Chondrocyte (in vitro differentiated cells): ENCODE results near the gene ACOXL. TPM values are rescaled to one million over a fixed set of nuclear protein-coding genes. Genes with fewer than 3 reads are reported as not detected.

ENCODE experiments used
- DNase-seq: peaks from one replicate; pipeline ENCODE4 v3.0.0; 2021; ENCODE audit warnings: mixed read lengths, low spot score
- H3K27ac Mint-ChIP-seq: one replicate; pipeline ENCODE4 v1.8.0; 2021; ENCODE audit warnings: mild to moderate bottlenecking, moderate library complexity, mixed read lengths; ENCODE audit not compliant: unreplicated experiment
- H3K27me3 Mint-ChIP-seq: 2 replicates; pipeline ENCODE4 v1.8.0; 2021; ENCODE audit warnings: low read depth, mixed read lengths
- H3K36me3 Mint-ChIP-seq: 2 replicates; pipeline ENCODE4 v1.8.0; 2021; ENCODE audit warnings: low read depth, mixed read lengths
- H3K4me1 Mint-ChIP-seq: 2 replicates; pipeline ENCODE4 v1.8.0; 2021; ENCODE audit warnings: low read depth, mild to moderate bottlenecking, mixed read lengths
- H3K4me3 Mint-ChIP-seq: one replicate; pipeline ENCODE4 v1.8.0; 2021; ENCODE audit warnings: mild to moderate bottlenecking, moderate library complexity, mixed read lengths; ENCODE audit not compliant: unreplicated experiment
- H3K9me3 Mint-ChIP-seq: 2 replicates; pipeline ENCODE4 v1.8.0; 2021; ENCODE audit warnings: low read depth, mixed read lengths
- total RNA-seq: library from RNA; stranded (reverse); gene quantifications from 3 replicates; pipeline ENCODE4 v1.2.1, GENCODE V29; 2021
- TF ChIP-seq, protein P1 (sequence below): fragments of 200-600 bp; sonication (generic); IDR thresholded peaks from 2 replicates; pipeline ENCODE4 v1.5.0; 2021; ENCODE audit warnings: antibody characterized with exemption, mild to moderate bottlenecking, moderate library complexity

The ACOXL gene
- total RNA-seq, 1 donor from 2014 or later = not detected

GRCh38 chr2:111037128-111037527, 304.8 kb downstream of the ACOXL start:
- Mint-ChIP-seq H3K4me1 (no peaks in the 10 kb centered on the region), H3K4me3 (no peak overlapping the region), H3K27ac (no peak overlapping the region), H3K36me3 (no peaks in the 10 kb centered on the region), H3K27me3 (peaks cover 62% of the 10 kb centered on the region), H3K9me3 (no peaks in the 10 kb centered on the region)
- TF ChIP-seq, protein P1, sequence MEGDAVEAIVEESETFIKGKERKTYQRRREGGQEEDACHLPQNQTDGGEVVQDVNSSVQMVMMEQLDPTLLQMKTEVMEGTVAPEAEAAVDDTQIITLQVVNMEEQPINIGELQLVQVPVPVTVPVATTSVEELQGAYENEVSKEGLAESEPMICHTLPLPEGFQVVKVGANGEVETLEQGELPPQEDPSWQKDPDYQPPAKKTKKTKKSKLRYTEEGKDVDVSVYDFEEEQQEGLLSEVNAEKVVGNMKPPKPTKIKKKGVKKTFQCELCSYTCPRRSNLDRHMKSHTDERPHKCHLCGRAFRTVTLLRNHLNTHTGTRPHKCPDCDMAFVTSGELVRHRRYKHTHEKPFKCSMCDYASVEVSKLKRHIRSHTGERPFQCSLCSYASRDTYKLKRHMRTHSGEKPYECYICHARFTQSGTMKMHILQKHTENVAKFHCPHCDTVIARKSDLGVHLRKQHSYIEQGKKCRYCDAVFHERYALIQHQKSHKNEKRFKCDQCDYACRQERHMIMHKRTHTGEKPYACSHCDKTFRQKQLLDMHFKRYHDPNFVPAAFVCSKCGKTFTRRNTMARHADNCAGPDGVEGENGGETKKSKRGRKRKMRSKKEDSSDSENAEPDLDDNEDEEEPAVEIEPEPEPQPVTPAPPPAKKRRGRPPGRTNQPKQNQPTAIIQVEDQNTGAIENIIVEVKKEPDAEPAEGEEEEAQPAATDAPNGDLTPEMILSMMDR = no peak
- no peak for DNase-seq

GRCh38 chr2:111039628-111040383, 307.4 kb downstream of the ACOXL start:
- Mint-ChIP-seq H3K9me3 (no peaks in the 10 kb centered on the region), H3K27me3 (peaks cover 71% of the 10 kb centered on the region), H3K27ac (no peak overlapping the region), H3K4me1 (no peaks in the 10 kb centered on the region), H3K4me3 (no peak overlapping the region), H3K36me3 (no peaks in the 10 kb centered on the region)
- no peak for DNase-seq
- TF ChIP-seq, protein P1 = no peak

DNA sequence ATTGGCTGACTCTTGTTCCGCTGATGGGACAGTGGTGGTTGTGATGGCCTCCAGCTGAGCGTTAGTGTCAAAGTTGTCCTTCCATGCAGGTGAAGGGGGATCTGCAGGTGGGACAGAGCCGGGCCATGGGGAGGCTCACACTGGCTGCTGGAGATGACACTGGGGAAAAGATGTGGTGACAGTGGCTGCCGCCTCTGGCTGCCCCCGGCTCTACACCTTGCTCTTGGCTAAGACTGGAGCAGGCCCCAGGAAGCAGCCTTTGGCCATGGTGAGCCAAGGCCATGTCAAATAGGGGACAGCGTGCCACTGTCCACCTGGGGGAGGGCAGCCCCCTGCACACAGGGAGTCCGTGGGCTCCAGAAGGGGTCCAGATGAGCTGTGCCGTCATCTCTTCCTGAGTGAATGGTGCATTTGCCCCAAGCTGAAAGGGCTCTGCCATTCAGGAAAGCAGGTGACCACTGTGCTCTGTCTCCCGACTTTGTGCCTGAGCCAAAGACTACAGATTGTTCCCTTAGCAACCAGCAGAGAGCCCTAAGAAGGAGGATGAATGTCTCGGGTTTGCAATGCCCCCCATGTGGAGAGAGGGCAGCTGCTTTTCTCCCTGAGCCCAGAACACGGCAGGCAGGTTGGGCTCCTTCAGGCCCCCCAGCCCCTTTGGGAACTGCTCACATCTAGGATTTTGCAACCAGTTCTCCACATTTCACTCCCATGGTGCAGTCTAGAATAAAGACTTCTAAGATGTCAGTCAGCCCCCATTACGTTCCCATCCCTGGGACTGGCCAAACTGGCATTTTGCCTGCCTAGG, 309.2 kb downstream of the ACOXL start:
- no peak for DNase-seq
- H3K4me1 Mint-ChIP-seq = no peaks in the 10 kb centered on the region
- H3K4me3 Mint-ChIP-seq = no peak overlapping the region
- H3K36me3 Mint-ChIP-seq = no peaks in the 10 kb centered on the region
- no peak overlapping the region for H3K27ac Mint-ChIP-seq
- TF ChIP-seq, protein P1 = no peak
- no peaks in the 10 kb centered on the region for H3K9me3 Mint-ChIP-seq
- peaks cover 70% of the 10 kb centered on the region for H3K27me3 Mint-ChIP-seq

GRCh38 chr2:111042261-111042660, 309.9 kb downstream of the ACOXL start:
- Mint-ChIP-seq H3K27me3 (peaks cover 71% of the 10 kb centered on the region), H3K4me3 (no peak overlapping the region), H3K9me3 (no peaks in the 10 kb centered on the region), H3K27ac (no peak overlapping the region), H3K4me1 (no peaks in the 10 kb centered on the region), H3K36me3 (peaks cover 2% of the 10 kb centered on the region)
- DNase-seq = no peak
- TF ChIP-seq, protein P1 = no peak
